ENCODE results near the gene DOCK2.

DNA sequence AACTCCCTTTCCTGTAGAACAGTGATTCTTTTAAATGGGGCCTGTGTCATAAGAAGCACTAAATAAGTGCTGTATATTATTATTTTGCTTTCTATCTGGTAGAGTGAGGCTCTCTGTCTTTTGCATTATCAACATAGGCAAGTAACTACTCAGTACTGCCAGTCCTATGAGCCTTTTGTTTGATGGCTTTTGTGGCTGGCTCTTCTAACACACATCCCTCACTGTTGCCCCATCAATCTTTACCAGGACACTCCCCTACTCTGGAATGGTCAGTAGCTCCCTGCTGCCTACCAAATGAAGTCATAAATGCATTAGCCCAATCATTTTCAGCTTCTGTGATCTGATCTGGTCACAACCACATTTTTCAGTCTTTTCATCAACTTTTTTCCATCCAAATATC is 205.6 kb downstream of the DOCK2 start:
- no peak for TF ChIP-seq CTCF (IDR thresholded peaks at IDR 0.05; ENCODE audit: extremely low read depth in 1 of 2, insufficient read depth in 1 of 2, low read depth in 1 of 2, low read length in 2 of 2)
- TF ChIP-seq EZH2 (IDR thresholded peaks at IDR 0.05; ENCODE audit: borderline replicate concordance, low read depth, low read length, severe bottlenecking): no peak
- TF ChIP-seq MAX (IDR thresholded peaks at IDR 0.05; ENCODE audit: insufficient read depth, insufficient read length): no peak
- no peak for TF ChIP-seq POLR2A (IDR thresholded peaks at IDR 0.05; ENCODE audit: low read depth, low read length)
